ENCODE measurements around the gene NALF2.
A peak's percentile ranks its signal among the peaks of the same experiment; 100 is the strongest.

NALF2 gene

GRCh38 chrX:69530306-69530705 is 26.2 kb downstream of the NALF2 start:
- DNase-seq, result no peak

- no peak for DNase-seq
These were observed 27.1 kb downstream of the NALF2 start for GRCh38 chrX:69531031-69531755.

DNA sequence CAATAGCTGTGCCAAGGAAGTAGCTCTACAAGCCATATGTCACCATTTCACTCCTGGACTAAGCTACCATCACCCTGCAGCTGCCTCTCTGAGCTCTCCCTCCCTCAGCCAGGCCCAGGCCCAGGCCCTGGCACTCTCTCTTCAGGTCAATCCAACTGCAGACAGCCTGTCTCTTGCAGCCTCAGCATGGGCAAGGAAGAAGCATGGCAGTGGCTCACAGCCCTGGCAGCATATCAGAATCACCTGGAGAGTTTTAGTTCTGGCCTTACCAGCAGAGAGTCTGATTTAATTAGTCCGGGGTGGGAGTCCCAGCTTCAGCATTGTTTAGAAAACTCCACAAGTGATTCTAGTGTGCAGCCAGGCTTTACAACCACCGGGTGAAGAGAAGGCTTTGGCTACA is 31.5 kb downstream of the NALF2 start:
- DNase-seq, result peak; percentile 11

DNA sequence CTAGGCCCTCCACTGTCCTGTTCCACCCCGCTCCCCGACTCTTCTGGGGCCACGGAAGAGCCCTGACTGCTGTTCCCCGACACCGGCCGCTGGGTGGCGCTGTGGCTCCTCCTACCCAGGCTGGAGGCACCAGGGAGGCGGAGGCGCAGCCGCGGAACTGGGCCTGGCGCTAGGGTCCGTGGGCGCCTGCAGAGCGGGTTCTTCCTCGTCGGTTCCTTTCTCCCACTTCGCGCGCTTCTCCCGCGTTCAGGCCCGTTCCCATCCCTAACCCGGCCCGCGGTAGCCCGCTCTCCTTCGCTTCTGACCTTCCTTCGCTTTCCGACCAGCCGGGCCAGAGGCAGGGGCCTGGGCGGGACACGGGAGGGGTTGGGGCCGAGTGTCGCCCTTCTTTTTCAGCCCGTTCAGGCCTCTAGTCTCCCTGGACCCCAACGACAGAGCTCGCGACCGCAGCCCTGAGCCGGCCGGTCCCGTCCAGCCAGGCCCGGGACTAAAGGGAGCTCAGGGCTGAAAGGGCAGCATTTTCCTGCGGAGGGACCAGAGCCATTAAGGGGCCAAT is 34.3 kb downstream of the NALF2 start:
- DNase-seq, result no peak

DNA sequence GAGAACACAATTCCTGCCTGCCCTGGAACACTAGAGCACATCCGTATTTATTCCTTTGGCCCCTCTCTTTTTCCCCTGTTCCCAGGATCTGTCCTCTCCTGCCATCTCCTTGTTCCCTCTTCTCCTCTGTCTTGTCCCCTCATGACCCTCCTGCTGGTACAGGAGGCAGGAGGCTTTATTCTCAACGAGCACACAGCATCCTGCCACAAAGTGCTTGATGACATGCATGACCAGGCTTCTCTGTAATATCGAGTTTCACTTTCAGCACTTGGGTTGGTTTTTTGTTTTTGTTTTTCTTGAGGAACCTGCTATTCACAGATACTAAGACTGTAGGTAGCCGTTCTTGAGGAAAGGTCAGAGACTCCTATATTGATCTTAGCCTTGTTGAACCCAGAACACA is 35.3 kb downstream of the NALF2 start:
- DNase-seq, result no peak

- no peak for DNase-seq
These were observed 37.8 kb downstream of the NALF2 start for GRCh38 chrX:69541956-69542355.

DNA sequence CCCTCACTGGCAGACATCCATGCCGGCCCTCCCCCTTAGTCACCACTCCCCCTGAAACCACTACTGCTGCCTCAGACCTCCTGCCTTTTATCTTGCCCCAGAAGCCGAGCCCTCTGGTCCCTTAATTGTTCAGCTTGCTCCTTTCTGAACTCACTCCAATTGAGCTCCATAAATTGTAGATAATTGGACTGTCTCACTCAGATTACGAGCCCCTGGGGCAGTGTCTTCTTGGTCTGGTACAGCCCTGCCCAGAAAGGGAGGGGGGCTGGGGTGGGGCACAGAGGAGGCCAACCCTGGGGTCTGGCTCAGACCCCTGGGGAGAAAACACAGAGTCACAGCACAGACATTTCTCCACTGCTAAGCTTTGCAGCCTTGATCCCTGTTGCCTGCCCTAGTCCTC is 39.4 kb downstream of the NALF2 start:
- no peak for DNase-seq

DNA sequence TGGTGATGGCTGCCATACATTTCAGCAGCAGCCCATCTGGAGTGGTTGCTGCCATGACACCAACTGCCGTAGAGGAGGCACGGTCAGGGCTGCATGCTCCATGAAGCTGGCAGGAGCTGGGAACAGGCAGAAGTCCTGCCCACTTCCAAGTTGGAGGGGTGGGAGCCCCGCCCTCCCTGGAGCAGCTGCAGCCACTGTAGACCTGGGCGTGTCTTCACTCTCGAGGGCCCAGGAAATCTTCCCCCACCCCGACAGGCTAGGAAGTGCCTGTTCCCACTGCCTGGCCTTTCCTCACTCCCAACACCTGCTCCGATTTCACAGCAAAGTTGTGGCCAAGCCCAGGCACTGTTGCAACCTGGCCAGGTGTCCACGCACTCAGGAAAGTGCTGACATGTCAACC is 42.3 kb downstream of the NALF2 start:
- peak; percentile 77 for DNase-seq

DNA sequence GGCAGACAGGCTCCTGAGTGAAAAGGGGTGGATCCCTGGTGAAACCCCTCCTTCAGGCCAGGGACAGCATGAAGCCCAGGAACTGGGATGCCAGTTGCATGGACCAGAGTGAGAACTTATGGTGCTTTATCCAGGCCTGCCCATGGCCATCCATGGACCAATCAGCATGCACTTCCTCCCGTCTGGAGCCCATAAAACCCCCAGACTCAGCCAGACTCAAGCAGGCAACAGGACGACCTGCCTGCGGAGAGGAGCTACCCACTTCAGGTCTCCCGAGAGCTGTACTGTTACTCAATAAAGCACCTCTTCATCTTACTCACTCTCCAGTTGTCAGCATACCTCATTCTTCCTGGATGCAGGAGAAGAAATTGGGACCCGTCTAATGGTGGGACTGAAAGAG is 42.9 kb downstream of the NALF2 start:
- no peak for DNase-seq

DNA sequence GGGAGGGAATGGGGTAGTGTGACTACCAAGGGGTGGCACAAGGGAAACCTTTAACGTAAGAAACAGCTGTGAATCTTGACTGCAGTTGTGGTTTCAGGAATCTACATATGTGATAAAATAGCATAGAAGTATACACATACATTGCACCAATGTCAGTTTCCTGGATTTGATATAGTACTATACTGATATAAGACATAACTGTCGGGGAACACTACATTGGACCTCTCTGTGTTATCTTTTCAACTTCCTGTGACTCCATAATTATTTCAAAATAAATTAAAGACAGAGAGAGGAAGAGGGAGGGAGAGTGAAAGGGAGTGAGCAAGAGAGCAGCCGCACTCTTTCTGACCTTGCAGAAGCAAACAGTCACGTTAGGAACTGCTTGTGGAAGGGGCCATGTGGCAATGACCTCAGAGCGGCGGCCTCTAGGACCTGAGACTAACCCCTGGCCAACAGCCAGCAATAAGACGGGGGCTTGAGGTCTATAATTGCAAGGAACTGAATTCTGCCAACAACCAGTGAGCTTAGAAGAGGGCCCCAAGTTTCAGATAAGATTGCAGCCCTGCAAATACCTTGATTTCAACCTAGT is 47.4 kb downstream of the NALF2 start:
- DNase-seq, result no peak

GRCh38 chrX:69552512-69552911 is 48.4 kb downstream of the NALF2 start:
- no peak for DNase-seq
